ENCODE data around the gene FOXP1. TPM values are rescaled to one million over a fixed set of nuclear protein-coding genes. Genes with fewer than 3 reads are reported as not detected.
A peak's percentile ranks its signal among the peaks of the same experiment; 100 is the strongest.

FOXP1 gene
- total and polyA plus RNA-seq, 2 of the 13 experiments (the other 11 are each of a cell fraction or from before 2014, with no cell fraction given): 40.4 to 59.0 TPM

- no peak for TF ChIP-seq DR1 (CRISPR knock-in tag; IDR thresholded peaks at IDR 0.05)
- TF ChIP-seq BCL6 (CRISPR knock-in tag; IDR thresholded peaks at IDR 0.05): peak; percentile 98
- no peak for TF ChIP-seq ETS1 (CRISPR knock-in tag; IDR thresholded peaks at IDR 0.05)
- TF ChIP-seq YY1 (IDR thresholded peaks at IDR 0.05; ENCODE audit: insufficient read depth, insufficient replicate concordance, low read depth, low read length): no peak
- TF ChIP-seq, protein P1, sequence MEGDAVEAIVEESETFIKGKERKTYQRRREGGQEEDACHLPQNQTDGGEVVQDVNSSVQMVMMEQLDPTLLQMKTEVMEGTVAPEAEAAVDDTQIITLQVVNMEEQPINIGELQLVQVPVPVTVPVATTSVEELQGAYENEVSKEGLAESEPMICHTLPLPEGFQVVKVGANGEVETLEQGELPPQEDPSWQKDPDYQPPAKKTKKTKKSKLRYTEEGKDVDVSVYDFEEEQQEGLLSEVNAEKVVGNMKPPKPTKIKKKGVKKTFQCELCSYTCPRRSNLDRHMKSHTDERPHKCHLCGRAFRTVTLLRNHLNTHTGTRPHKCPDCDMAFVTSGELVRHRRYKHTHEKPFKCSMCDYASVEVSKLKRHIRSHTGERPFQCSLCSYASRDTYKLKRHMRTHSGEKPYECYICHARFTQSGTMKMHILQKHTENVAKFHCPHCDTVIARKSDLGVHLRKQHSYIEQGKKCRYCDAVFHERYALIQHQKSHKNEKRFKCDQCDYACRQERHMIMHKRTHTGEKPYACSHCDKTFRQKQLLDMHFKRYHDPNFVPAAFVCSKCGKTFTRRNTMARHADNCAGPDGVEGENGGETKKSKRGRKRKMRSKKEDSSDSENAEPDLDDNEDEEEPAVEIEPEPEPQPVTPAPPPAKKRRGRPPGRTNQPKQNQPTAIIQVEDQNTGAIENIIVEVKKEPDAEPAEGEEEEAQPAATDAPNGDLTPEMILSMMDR (CRISPR knock-in tag; IDR thresholded peaks at IDR 0.05): 0 out of 2 replicates have a peak, but pooled peaks have one; percentile 15
- no peak for TF ChIP-seq BCL3 (CRISPR knock-in tag; IDR thresholded peaks at IDR 0.05)
- TF ChIP-seq ZBTB2 (CRISPR knock-in tag; IDR thresholded peaks at IDR 0.05; ENCODE audit: low read depth): no peak
- TF ChIP-seq ZBTB42 (CRISPR knock-in tag; IDR thresholded peaks at IDR 0.05): no peak
- TF ChIP-seq, protein P2, sequence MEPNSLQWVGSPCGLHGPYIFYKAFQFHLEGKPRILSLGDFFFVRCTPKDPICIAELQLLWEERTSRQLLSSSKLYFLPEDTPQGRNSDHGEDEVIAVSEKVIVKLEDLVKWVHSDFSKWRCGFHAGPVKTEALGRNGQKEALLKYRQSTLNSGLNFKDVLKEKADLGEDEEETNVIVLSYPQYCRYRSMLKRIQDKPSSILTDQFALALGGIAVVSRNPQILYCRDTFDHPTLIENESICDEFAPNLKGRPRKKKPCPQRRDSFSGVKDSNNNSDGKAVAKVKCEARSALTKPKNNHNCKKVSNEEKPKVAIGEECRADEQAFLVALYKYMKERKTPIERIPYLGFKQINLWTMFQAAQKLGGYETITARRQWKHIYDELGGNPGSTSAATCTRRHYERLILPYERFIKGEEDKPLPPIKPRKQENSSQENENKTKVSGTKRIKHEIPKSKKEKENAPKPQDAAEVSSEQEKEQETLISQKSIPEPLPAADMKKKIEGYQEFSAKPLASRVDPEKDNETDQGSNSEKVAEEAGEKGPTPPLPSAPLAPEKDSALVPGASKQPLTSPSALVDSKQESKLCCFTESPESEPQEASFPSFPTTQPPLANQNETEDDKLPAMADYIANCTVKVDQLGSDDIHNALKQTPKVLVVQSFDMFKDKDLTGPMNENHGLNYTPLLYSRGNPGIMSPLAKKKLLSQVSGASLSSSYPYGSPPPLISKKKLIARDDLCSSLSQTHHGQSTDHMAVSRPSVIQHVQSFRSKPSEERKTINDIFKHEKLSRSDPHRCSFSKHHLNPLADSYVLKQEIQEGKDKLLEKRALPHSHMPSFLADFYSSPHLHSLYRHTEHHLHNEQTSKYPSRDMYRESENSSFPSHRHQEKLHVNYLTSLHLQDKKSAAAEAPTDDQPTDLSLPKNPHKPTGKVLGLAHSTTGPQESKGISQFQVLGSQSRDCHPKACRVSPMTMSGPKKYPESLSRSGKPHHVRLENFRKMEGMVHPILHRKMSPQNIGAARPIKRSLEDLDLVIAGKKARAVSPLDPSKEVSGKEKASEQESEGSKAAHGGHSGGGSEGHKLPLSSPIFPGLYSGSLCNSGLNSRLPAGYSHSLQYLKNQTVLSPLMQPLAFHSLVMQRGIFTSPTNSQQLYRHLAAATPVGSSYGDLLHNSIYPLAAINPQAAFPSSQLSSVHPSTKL (CRISPR knock-in tag; IDR thresholded peaks at IDR 0.05): 0 out of 2 replicates have a peak, but pooled peaks have one; percentile 14
- TF ChIP-seq HNF4A (CRISPR knock-in tag; IDR thresholded peaks at IDR 0.05): peak; percentile 57
- no peak for TF ChIP-seq CREB1 (IDR thresholded peaks at IDR 0.05)
- TF ChIP-seq CREB1 (CRISPR knock-in tag; IDR thresholded peaks at IDR 0.05): no peak
- TF ChIP-seq, protein P3, sequence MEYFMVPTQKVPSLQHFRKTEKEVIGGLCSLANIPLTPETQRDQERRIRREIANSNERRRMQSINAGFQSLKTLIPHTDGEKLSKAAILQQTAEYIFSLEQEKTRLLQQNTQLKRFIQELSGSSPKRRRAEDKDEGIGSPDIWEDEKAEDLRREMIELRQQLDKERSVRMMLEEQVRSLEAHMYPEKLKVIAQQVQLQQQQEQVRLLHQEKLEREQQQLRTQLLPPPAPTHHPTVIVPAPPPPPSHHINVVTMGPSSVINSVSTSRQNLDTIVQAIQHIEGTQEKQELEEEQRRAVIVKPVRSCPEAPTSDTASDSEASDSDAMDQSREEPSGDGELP (IDR thresholded peaks at IDR 0.05; ENCODE audit: borderline replicate concordance, low read depth): peak; percentile 59; the same call in 1 of the 2 replicates
- no peak for TF ChIP-seq RBFOX2 (IDR thresholded peaks at IDR 0.05; ENCODE audit: low read depth, low read length)
- no peaks in the 10 kb centered on the region; a peak in 2 of 5 replicates for H3K27me3 ChIP-seq (ENCODE audit: control insufficient read depth in 1 of 2, insufficient read depth in 2 of 2, low read length in 2 of 2)
- in situ Hi-C loops (cut with HindIII; ENCODE audit: extremely low pct_ligation_motif_present, low pct_unique_long_range_greater_than_20kb): no loop called here
- ChIA-PET CTCF (ENCODE audit: low intra/inter-chr PET ratio, low total read pairs) (no interaction called here), POLR2A (no interaction called here)
- FAIRE-seq (no peak), DNase-seq (ENCODE audit: low spot score) (peak; percentile 54), ATAC-seq (peak; percentile 74)
- no peak overlapping the region for H3K27ac ChIP-seq (ENCODE audit: extremely low read length, insufficient read depth, low read length)
- whole genome bisulfite sequencing (ENCODE audit: low lambda C conversion rate): 14% methylated on average over 2 of the region's 2 CpGs
- H3K36me3 ChIP-seq (replicated peaks in 1 of 2; ENCODE audit: control insufficient read depth in 1 of 2, insufficient read depth in 2 of 2, low read length in 2 of 2): no peaks in the 10 kb centered on the region
- no peak overlapping the region for H3K4me2 ChIP-seq (ENCODE audit: low read depth, low read length)
- no peaks in the 10 kb centered on the region for H3K9me3 ChIP-seq (ENCODE audit: low read length)
- H2AFZ ChIP-seq (ENCODE audit: low read length): no peak overlapping the region
- no peaks in the 10 kb centered on the region for H3K79me2 ChIP-seq (ENCODE audit: insufficient read depth, low read length)
- no TSS peak for BruUV-seq (replicated peaks)
- no peak overlapping the region for H3K9ac ChIP-seq (ENCODE audit: insufficient read depth, low read depth, low read length)
- no peaks in the 10 kb centered on the region for H3K4me1 ChIP-seq (ENCODE audit: insufficient read depth, low read length)
- H4K20me1 ChIP-seq (ENCODE audit: insufficient read depth, low read length): no peaks in the 10 kb centered on the region
- intact Hi-C loops (cut with micrococcal nuclease; ENCODE audit: unreplicated experiment): no loop called here
- H3K4me3 ChIP-seq (replicated peaks in 1 of 3; ENCODE audit: insufficient read depth in 1 of 3, low read depth in 2 of 3, low read length in 3 of 3): no peak overlapping the region
These were observed 18.7 kb upstream of the FOXP1 start for GRCh38 chr3:71602256-71602655.
